Panc1 (cell line): ENCODE measurements around the gene DCST1. TPM values are rescaled to one million over a fixed set of nuclear protein-coding genes. Genes with fewer than 3 reads are reported as not detected.

ENCODE experiments used
- ATAC-seq: fragments of 200-7000 bp; cut with Tn5 transposase; 2 replicates; pipeline ENCODE4 v1.9.1; 2020; ENCODE audit warnings: mild to moderate bottlenecking, moderate library complexity
- BruUV-seq: library from RNA; stranded (reverse); fragments of 400-500 nt; replicated peaks from 2 replicates; lab custom pipeline; 2021; lab: Mats Ljungman, UMichigan
- CTCF ChIA-PET: fragments of 300-600 bp; sonication (Branson Sonifier 250); formaldehyde crosslinking; loops from one replicate; lab custom pipeline; 2022; ENCODE audit warnings: antibody characterized with exemption; lab: Charles Lee
- POLR2A ChIA-PET: fragments of 300-600 bp; sonication (Branson Sonifier 250); formaldehyde crosslinking; loops from one replicate; lab custom pipeline; 2022; ENCODE audit warnings: antibody characterized with exemption; lab: Charles Lee
- DNase-seq: peaks from one replicate; pipeline ENCODE4 v3.0.0-alpha.2; 2010; ENCODE audit warnings: low read depth, low spot score
- H3K27ac ChIP-seq: 2 replicates; pipeline ENCODE4 v1.5.1; 2011; ENCODE audit warnings: mild to moderate bottlenecking, low read length, inconsistent platforms
- H3K27me3 ChIP-seq: fragments of 200-500 bp; sonication (Bioruptor generic); 2 replicates; pipeline ENCODE4 v1.6.0; 2014; ENCODE audit warnings: low read length, inconsistent platforms; ENCODE audit not compliant: control insufficient read depth, insufficient read depth
- H3K36me3 ChIP-seq: fragments of 200-500 bp; sonication (Bioruptor generic); 2 replicates; pipeline ENCODE4 v1.5.1; 2014; ENCODE audit warnings: inconsistent platforms, mild to moderate bottlenecking, low read length, moderate library complexity; ENCODE audit not compliant: control insufficient read depth, insufficient read depth
- H3K4me1 ChIP-seq: 2 replicates; pipeline ENCODE4 v1.5.1; 2011; ENCODE audit warnings: inconsistent platforms, mild to moderate bottlenecking, low read length, moderate library complexity; ENCODE audit not compliant: control insufficient read depth, insufficient read depth
- H3K4me3 ChIP-seq, 2 experiments: 2 replicates each; pipeline ENCODE4 v1.5.1; 2011 to 2012; ENCODE audit warnings: low read depth in 2 of 2, low read length in 2 of 2, mild to moderate bottlenecking in 2 of 2, inconsistent platforms in 1 of 2, moderate library complexity in 1 of 2
- H3K9me3 ChIP-seq: fragments of 200-500 bp; sonication (Bioruptor generic); 2 replicates; pipeline ENCODE4 v1.5.1; 2014; ENCODE audit warnings: low read depth, mild to moderate bottlenecking, inconsistent platforms, low read length, moderate library complexity; ENCODE audit not compliant: control insufficient read depth, insufficient read depth
- POLR2AphosphoS5 ChIP-seq: IDR thresholded peaks from 2 replicates; pipeline ENCODE4 v1.6.1; 2012; ENCODE audit warnings: mild to moderate bottlenecking, low read depth, low read length, moderate library complexity
- REST ChIP-seq, 2 experiments: IDR thresholded peaks; 2 replicates each; pipeline ENCODE4 v1.6.1; 2011 to 2012; ENCODE audit warnings: low read depth in 2 of 2, control low read depth in 1 of 2, low read length in 1 of 2, mild to moderate bottlenecking in 1 of 2, moderate library complexity in 1 of 2; ENCODE audit not compliant: insufficient read depth in 1 of 2
- SIN3A ChIP-seq: IDR thresholded peaks from 2 replicates; pipeline ENCODE4 v1.6.1; 2012; ENCODE audit warnings: low read depth, mild to moderate bottlenecking, low read length, moderate library complexity, borderline replicate concordance; ENCODE audit not compliant: insufficient read depth
- TCF7L2 ChIP-seq: IDR thresholded peaks from 2 replicates; pipeline ENCODE4 v1.6.1; 2011; ENCODE audit warnings: mild to moderate bottlenecking, low read depth, low read length, inconsistent platforms
- in situ Hi-C: cut with HindIII; loops from 2 replicates; pipeline ENCODE4 v1.10.0; 2016; ENCODE audit warnings: low sequenced_read_pairs, low pct_unique_long_range_greater_than_20kb
- intact Hi-C: fragments of 100-400 bp; cut with micrococcal nuclease; formaldehyde crosslinking; loops from one replicate; pipeline ENCODE4 v1.10.0; 2022; ENCODE audit not compliant: unreplicated experiment
- total RNA-seq: library from RNA; stranded (reverse); gene quantifications from one replicate; pipeline ENCODE4 v1.2.1, GENCODE V29; 2021; ENCODE audit not compliant: unreplicated experiment
- TF ChIP-seq, protein P1 (sequence below): fragments of 450-650 bp; IDR thresholded peaks from 2 replicates; pipeline ENCODE4 v1.5.1; 2017; ENCODE audit warnings: mild to moderate bottlenecking

DCST1 gene
- total RNA-seq, 1 experiment from 2014 or later = not detected

- Histone ChIP-seq H3K27me3 (no peaks in the 10 kb centered on the region), H3K4me1 (no peaks in the 10 kb centered on the region), H3K36me3 (no peaks in the 10 kb centered on the region), H3K27ac (no peak overlapping the region), H3K9me3 (no peaks in the 10 kb centered on the region), H3K4me3 (no peak overlapping the region)
- ChIA-PET POLR2A (no interaction called here), CTCF (interaction anchor here (1.2 kb wide), 1 partner anchor 61 kb away, joined by 3 read pairs; no protein-coding TSS in a partner anchor)
- DNase-seq (no peak), ATAC-seq (no peak)
- TF ChIP-seq POLR2AphosphoS5 (no peak), SIN3A (no peak), TCF7L2 (no peak), REST (IDR thresholded peaks at IDR 0.05; ENCODE audit: insufficient read depth in 1 of 2, low read depth in 2 of 2, low read length in 1 of 2) (no peak)
- TF ChIP-seq, protein P1, sequence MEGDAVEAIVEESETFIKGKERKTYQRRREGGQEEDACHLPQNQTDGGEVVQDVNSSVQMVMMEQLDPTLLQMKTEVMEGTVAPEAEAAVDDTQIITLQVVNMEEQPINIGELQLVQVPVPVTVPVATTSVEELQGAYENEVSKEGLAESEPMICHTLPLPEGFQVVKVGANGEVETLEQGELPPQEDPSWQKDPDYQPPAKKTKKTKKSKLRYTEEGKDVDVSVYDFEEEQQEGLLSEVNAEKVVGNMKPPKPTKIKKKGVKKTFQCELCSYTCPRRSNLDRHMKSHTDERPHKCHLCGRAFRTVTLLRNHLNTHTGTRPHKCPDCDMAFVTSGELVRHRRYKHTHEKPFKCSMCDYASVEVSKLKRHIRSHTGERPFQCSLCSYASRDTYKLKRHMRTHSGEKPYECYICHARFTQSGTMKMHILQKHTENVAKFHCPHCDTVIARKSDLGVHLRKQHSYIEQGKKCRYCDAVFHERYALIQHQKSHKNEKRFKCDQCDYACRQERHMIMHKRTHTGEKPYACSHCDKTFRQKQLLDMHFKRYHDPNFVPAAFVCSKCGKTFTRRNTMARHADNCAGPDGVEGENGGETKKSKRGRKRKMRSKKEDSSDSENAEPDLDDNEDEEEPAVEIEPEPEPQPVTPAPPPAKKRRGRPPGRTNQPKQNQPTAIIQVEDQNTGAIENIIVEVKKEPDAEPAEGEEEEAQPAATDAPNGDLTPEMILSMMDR = no peak
- BruUV-seq = no TSS peak
- intact Hi-C loops = no loop called here
- in situ Hi-C loops = no loop called here
These were observed 9.3 kb upstream of the DCST1 start for GRCh38 chr1:155024315-155024714.

DNA sequence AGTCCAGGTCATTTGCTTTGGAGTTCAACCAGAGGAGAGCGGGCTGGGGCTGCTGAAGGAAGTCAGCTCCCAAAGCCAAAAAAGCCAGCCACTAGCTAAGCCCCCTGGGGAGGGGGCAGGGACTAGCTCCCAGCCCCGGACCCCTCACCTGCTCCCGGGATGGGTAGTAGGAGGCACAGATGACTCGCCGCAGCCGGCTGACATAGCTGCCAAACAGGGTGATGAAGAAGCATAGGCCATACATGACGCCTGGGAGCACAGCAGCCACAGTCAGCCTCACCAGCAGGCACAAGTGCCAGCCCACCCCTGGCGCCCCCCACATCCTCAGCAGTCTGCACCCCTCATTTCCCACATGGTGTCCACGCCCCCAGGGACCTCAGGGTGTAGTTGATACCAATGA lies 7.5 kb upstream of the DCST1 start:
- in situ Hi-C loops = no loop called here
- ChIA-PET POLR2A (no interaction called here), CTCF (no interaction called here)
- Histone ChIP-seq H3K4me1 (no peaks in the 10 kb centered on the region), H3K27me3 (no peaks in the 10 kb centered on the region), H3K36me3 (no peaks in the 10 kb centered on the region), H3K4me3 (no peak overlapping the region), H3K9me3 (no peaks in the 10 kb centered on the region), H3K27ac (no peak overlapping the region)
- ATAC-seq (no peak), DNase-seq (no peak)
- intact Hi-C loops = no loop called here
- no TSS peak for BruUV-seq
- TF ChIP-seq, protein P1 = no peak
- TF ChIP-seq REST (IDR thresholded peaks at IDR 0.05; ENCODE audit: insufficient read depth in 1 of 2, low read depth in 2 of 2, low read length in 1 of 2) = no peak
- TF ChIP-seq TCF7L2 = no peak
- TF ChIP-seq POLR2AphosphoS5 = no peak
- TF ChIP-seq SIN3A = no peak
